ENCODE measurements around the gene GRIK4. TPM values are rescaled to one million over a fixed set of nuclear protein-coding genes. Genes with fewer than 3 reads are reported as not detected.
A peak's percentile ranks its signal among the peaks of the same experiment; 100 is the strongest.

GRIK4 gene
- total RNA-seq, 2 experiments from 2014 or later = not detected

- Mint-ChIP-seq H3K4me1 (peaks cover 1% of the 10 kb centered on the region), H3K4me3 (no peak overlapping the region), H3K27me3 (peaks cover 5% of the 10 kb centered on the region), H3K9me3 (no peaks in the 10 kb centered on the region), H3K36me3 (no peaks in the 10 kb centered on the region), H3K27ac (no peak overlapping the region)
- no peak for ATAC-seq (ENCODE audit: low read depth)
- POLR2A ChIA-PET = no interaction called here
- no peak for DNase-seq
These were observed 29.4 kb downstream of the GRIK4 start for GRCh38 chr11:120540744-120541465.

DNA sequence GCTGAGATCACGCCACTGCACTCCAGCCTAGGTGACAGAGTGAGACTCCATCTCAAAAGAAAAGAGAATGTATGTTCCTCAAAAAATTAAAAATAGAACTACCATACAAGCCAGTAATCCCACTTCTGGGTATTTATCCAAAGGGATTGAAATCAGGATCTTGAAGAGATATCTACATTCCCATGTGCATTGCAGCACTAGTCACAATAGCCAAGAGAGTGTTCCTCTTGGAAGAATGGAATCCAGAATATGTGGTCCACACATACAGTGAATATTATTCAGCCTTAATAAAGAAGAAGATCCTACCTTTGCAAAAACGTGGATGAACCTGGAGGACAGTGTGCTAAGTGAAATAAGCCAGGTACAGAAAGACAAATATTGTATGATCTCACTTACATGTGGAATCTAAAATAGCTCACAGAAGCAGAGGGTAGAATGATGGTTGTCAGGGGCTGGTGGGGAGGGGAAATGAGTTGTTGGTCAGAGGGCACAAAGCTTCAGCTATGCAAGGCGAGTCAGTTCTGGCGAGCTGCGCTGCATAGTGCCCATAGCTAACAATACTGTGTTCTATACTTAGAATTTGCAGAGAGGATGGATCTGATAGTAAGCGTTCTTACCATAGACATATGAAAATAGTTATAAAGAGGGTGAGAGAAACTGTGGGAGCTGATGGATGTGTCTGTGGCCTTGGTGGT lies 32.1 kb downstream of the GRIK4 start:
- Mint-ChIP-seq H3K4me1 (peaks cover 2% of the 10 kb centered on the region), H3K27me3 (peaks cover 5% of the 10 kb centered on the region), H3K9me3 (no peaks in the 10 kb centered on the region), H3K36me3 (no peaks in the 10 kb centered on the region), H3K4me3 (no peak overlapping the region), H3K27ac (no peak overlapping the region)
- DNase-seq (no peak), ATAC-seq (ENCODE audit: low read depth) (no peak)
- POLR2A ChIA-PET = no interaction called here

DNA sequence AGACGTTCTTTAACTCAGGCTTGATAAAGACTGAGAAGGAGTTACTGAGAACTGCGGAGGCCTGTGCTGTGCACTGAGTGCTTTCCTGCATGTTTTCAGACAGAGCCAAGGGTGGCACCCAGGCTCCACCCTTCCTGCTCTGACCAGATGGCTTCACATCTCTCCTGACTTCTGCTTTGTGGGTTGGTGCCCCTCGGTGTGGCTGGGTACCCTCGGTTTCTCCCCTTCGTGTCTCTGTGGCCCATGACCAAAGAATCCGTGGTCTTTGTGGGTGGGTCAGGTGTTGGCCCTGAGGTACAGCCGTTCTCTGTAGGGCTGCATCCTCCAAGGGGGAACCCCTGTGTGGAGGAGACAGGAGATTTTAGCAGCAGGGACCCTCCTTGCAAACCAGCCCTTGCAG lies 34.3 kb downstream of the GRIK4 start:
- DNase-seq = no peak
- H3K36me3 Mint-ChIP-seq = no peaks in the 10 kb centered on the region
- no peak overlapping the region for H3K4me3 Mint-ChIP-seq
- POLR2A ChIA-PET = no interaction called here
- no peak overlapping the region for H3K27ac Mint-ChIP-seq
- peaks cover 7% of the 10 kb centered on the region for H3K27me3 Mint-ChIP-seq
- H3K9me3 Mint-ChIP-seq = no peaks in the 10 kb centered on the region
- H3K4me1 Mint-ChIP-seq = peaks cover 2% of the 10 kb centered on the region
- peak; percentile 54 for ATAC-seq (ENCODE audit: low read depth)

DNA sequence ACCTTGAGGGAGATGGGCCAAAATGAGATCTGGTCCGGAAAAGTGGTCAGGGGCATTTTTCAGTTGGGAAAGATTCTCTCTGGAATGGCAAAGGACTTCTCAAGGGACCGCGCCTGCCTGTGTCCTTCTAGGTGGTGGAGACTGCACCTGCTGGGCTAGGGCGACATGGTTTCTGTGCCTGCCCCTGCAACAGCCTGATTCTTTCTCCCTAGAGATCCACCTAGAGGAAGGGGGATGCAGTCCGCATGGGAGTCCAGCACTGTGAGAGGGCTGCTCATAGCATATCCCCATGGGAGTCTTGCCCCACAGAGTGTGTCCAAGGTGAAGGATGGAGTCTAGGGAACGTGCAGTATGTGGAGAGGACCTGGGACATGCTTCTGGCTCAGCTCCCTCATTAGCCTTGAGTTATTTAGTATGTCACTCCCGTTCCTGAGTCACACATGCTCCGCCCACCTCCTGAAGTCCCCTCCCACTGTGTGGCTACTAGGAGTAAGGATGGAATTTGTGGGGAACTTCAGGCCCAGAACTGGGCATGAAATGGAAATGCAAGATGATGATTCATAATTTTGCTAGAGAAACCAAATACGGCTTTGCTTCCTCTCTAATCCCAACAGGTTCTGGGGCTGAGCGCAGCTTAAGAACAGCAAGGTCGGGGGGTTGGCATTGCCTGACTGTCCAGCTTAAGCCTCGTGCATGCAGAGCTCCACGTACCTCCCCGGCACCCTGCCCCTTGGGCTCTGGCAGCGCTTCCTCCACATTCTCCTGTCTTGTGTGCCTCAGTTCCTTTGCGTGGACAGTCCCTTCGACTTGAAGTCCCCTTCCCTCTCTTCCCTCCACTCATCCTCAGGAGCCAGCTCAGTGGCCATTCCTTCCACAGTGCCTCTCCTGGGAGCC lies 35.0 kb downstream of the GRIK4 start:
- no peaks in the 10 kb centered on the region for H3K36me3 Mint-ChIP-seq
- POLR2A ChIA-PET = no interaction called here
- DNase-seq (no peak), ATAC-seq (ENCODE audit: low read depth) (no peak)
- peaks cover 7% of the 10 kb centered on the region for H3K27me3 Mint-ChIP-seq
- H3K9me3 Mint-ChIP-seq = no peaks in the 10 kb centered on the region
- H3K27ac Mint-ChIP-seq = no peak overlapping the region
- H3K4me3 Mint-ChIP-seq = no peak overlapping the region
- H3K4me1 Mint-ChIP-seq = peaks cover 2% of the 10 kb centered on the region

DNA sequence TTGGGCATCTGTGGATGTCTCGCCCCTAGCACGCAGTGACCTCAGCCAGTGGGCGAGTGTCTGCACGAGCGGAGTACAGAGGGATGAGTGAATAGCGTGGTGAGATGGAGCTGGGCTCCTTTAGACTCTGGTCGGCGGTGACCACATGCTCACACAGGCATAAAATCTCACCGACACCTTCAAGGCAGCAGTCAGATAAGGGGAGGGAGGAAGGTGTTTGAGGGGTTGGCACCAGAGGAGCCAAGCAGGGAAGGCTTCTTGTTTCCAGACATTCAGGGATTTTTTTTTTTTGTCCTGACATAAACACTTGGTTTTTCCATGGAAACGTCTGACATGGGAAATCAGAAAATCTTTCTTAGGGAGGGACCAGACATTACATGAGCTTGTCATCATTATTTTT lies 35.8 kb downstream of the GRIK4 start:
- Mint-ChIP-seq H3K36me3 (no peaks in the 10 kb centered on the region), H3K27ac (no peak overlapping the region), H3K4me1 (peaks cover 4% of the 10 kb centered on the region), H3K27me3 (peaks cover 6% of the 10 kb centered on the region), H3K9me3 (no peaks in the 10 kb centered on the region), H3K4me3 (no peak overlapping the region)
- POLR2A ChIA-PET = no interaction called here
- no peak for ATAC-seq (ENCODE audit: low read depth)
- no peak for DNase-seq

GRCh38 chr11:120547811-120548681 lies 36.5 kb downstream of the GRIK4 start:
- Mint-ChIP-seq H3K4me1 (peaks cover 6% of the 10 kb centered on the region), H3K27ac (no peak overlapping the region), H3K4me3 (no peak overlapping the region), H3K36me3 (no peaks in the 10 kb centered on the region), H3K9me3 (no peaks in the 10 kb centered on the region), H3K27me3 (peaks cover 2% of the 10 kb centered on the region)
- POLR2A ChIA-PET = no interaction called here
- no peak for ATAC-seq (ENCODE audit: low read depth)
- no peak for DNase-seq

DNA sequence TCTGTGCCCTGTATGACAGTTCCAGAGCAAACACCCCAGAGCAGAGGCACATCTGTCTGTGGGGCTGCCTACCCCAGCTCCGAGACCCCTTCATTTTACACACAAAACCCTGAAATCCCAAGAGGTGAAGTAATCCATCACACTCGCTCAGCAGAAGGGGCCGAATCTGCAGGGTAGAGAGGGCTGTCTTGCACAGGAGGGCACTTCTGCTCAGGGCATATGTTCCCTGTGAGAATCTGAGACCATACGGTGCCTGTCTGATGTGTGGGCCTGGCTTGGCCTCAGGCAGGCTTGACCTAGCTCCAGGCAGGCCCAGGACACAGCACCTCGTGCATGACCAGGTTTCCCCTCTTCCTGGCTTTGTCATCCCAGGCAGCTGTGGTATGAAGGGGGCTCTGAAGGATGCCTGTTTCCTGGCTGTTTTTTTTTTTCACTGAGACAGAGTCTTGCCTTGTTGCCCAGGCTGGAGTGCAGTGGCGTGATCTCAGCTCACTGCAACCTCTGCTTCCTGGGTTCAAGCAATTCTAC lies 37.2 kb downstream of the GRIK4 start:
- no peak overlapping the region for H3K4me3 Mint-ChIP-seq
- ATAC-seq (ENCODE audit: low read depth) = no peak
- POLR2A ChIA-PET = no interaction called here

GRCh38 chr11:120549346-120549745 lies 37.8 kb downstream of the GRIK4 start:
- H3K4me1 Mint-ChIP-seq = peaks cover 6% of the 10 kb centered on the region
- H3K9me3 Mint-ChIP-seq = no peaks in the 10 kb centered on the region
- H3K27me3 Mint-ChIP-seq = peaks cover 5% of the 10 kb centered on the region
- POLR2A ChIA-PET = no interaction called here
- DNase-seq = no peak
- no peak for ATAC-seq (ENCODE audit: low read depth)
- H3K27ac Mint-ChIP-seq = no peak overlapping the region
- H3K4me3 Mint-ChIP-seq = no peak overlapping the region
- H3K36me3 Mint-ChIP-seq = no peaks in the 10 kb centered on the region

More for the DNA sequence above, 37.2 kb downstream of the GRIK4 start:
- Mint-ChIP-seq H3K4me1 (peaks cover 6% of the 10 kb centered on the region), H3K9me3 (no peaks in the 10 kb centered on the region), H3K27ac (no peak overlapping the region), H3K36me3 (no peaks in the 10 kb centered on the region), H3K27me3 (peaks cover 5% of the 10 kb centered on the region)
- DNase-seq = no peak

- POLR2A ChIA-PET = no interaction called here
- Mint-ChIP-seq H3K4me1 (peaks cover 6% of the 10 kb centered on the region), H3K27me3 (peaks cover 5% of the 10 kb centered on the region), H3K4me3 (no peak overlapping the region), H3K27ac (no peak overlapping the region), H3K36me3 (no peaks in the 10 kb centered on the region), H3K9me3 (no peaks in the 10 kb centered on the region)
- ATAC-seq (ENCODE audit: low read depth) = no peak
- DNase-seq = no peak
These were observed 38.5 kb downstream of the GRIK4 start for GRCh38 chr11:120550007-120550406.

DNA sequence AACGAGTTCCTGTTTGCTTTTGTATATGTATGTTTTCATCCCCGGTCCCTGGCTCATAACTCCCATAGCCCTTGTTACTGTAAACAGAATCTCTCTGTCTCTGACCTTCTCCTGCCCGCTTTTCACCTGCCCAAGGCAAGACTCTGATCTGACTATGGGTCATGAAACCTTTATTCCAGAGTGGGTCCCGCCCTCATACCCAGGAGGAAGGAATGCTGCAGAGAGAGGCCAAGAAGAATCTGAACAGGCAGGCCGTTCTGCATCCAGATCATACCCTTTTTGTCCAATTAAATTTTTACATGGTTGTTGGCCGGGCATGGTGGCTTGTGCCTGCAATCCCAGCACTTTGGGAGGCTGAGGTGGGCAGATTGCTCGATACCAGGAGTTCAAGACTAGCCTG lies 39.6 kb downstream of the GRIK4 start:
- Mint-ChIP-seq H3K27me3 (peaks cover 5% of the 10 kb centered on the region), H3K27ac (no peak overlapping the region), H3K36me3 (no peaks in the 10 kb centered on the region), H3K4me3 (no peak overlapping the region), H3K4me1 (peaks cover 5% of the 10 kb centered on the region), H3K9me3 (no peaks in the 10 kb centered on the region)
- ATAC-seq (ENCODE audit: low read depth) (no peak), DNase-seq (no peak)
- POLR2A ChIA-PET = no interaction called here

DNA sequence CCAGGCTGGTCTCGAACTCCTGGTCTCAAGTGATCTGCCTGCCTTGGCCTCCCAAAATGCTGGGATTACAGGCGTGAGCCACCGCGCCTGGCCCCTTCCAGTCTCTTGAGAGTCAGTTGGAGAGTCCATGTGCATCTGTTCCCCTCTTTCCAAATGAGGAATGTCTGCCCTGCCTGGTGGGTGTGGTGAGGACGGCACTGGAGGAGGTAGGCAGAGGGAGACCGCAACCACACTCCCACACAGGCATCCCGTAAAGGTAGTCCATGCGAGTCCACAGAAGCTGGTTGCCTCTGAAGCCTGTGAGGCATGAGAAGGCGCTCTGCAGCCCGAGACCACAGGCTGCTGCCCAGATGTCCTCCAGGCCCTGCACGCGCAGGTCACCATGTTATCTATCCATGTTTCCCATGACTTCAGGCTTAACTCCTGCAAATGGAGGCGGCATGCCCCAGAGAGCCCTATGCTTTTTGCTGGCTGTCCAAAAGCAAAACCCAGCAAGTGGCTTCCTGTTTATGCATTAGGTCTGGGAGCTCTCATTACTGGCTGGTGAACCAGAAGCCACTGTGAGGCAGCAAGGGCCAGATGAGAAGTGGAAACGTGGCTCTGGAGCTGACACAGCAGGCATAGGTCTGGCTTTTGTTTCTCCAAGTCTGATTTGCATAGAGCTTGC lies 43.4 kb downstream of the GRIK4 start:
- POLR2A ChIA-PET = no interaction called here
- no peak for ATAC-seq (ENCODE audit: low read depth)
- H3K27me3 Mint-ChIP-seq = peaks cover 8% of the 10 kb centered on the region
- no peaks in the 10 kb centered on the region for H3K36me3 Mint-ChIP-seq
- H3K9me3 Mint-ChIP-seq = no peaks in the 10 kb centered on the region
- H3K4me3 Mint-ChIP-seq = no peak overlapping the region
- DNase-seq = no peak
- peaks cover 5% of the 10 kb centered on the region for H3K4me1 Mint-ChIP-seq
- no peak overlapping the region for H3K27ac Mint-ChIP-seq

DNA sequence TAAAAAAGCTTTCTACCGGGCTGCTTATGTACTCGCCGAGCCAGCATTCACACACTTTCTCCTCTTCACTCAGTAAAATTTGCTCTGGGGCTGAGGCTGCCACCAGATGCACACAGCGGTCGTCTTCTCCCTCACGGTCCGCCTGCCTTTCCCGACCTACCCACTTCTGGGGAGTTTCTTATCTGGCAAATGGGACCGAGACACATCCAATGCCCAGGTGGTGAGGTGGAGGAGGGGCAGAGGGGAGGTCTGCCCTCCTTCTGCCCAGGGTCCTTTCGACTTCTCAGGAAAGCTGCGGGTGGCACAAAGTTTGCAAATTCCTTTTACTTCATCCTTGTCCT lies 43.9 kb downstream of the GRIK4 start:
- Mint-ChIP-seq H3K36me3 (no peaks in the 10 kb centered on the region), H3K27ac (no peak overlapping the region), H3K27me3 (peaks cover 6% of the 10 kb centered on the region), H3K4me3 (no peak overlapping the region), H3K4me1 (peaks cover 5% of the 10 kb centered on the region), H3K9me3 (no peaks in the 10 kb centered on the region)
- no peak for ATAC-seq (ENCODE audit: low read depth)
- POLR2A ChIA-PET = no interaction called here
- no peak for DNase-seq

Measured in activated naive CD8-positive, alpha-beta T cell treated with anti-CD3 and anti-CD28 coated beads, Interleukin-2, amount 10 ng/mL, durations not matched to agents 7 days and 5 days (primary cell).